Activated CD4-positive, alpha-beta memory T cell treated with anti-CD3 and anti-CD28 coated beads for 36 hours (primary cell): ENCODE data around the gene KANK4. TPM values are rescaled to one million over a fixed set of nuclear protein-coding genes. Genes with fewer than 3 reads are reported as not detected.

ENCODE experiments used
- CTCF ChIA-PET: fragments of 350-600 bp; sonication (Branson Sonifier 250); formaldehyde crosslinking; loops from one replicate; lab custom pipeline; 2021; ENCODE audit warnings: antibody characterized with exemption, inconsistent platforms; lab: Charles Lee
- POLR2A ChIA-PET: fragments of 350-600 bp; sonication (Branson Sonifier 250); formaldehyde crosslinking; loops from one replicate; lab custom pipeline; 2021; ENCODE audit warnings: antibody characterized with exemption; lab: Charles Lee
- DNase-seq: peaks from one replicate; pipeline ENCODE4 v3.0.0-alpha.2; 2020
- H3K27ac Mint-ChIP-seq: one replicate; pipeline ENCODE4 v1.8.0; 2021; ENCODE audit warnings: mixed read lengths
- H3K27me3 Mint-ChIP-seq: one replicate; pipeline ENCODE4 v1.8.0; 2021; ENCODE audit warnings: mixed read lengths
- H3K36me3 Mint-ChIP-seq: one replicate; pipeline ENCODE4 v1.8.0; 2021; ENCODE audit warnings: mixed read lengths
- H3K4me1 Mint-ChIP-seq: one replicate; pipeline ENCODE4 v1.8.0; 2021; ENCODE audit warnings: low read depth, mixed read lengths
- H3K4me3 Mint-ChIP-seq: one replicate; pipeline ENCODE4 v1.8.0; 2021; ENCODE audit warnings: mild to moderate bottlenecking, mixed read lengths
- H3K9me3 Mint-ChIP-seq: one replicate; pipeline ENCODE4 v1.8.0; 2021; ENCODE audit warnings: mixed read lengths
- intact Hi-C: fragments of 100-400 bp; cut with micrococcal nuclease; formaldehyde crosslinking; loops from one replicate; pipeline ENCODE4 v1.15.1; 2023
- total RNA-seq, 2 experiments: library from RNA; stranded (reverse); gene quantifications; one replicate each; pipeline ENCODE4 v1.2.3, GENCODE V29; 2021

KANK4 gene
- total RNA-seq, 2 experiments from 2014 or later: not detected

GRCh38 chr1:62334434-62334985, 15.3 kb upstream of the KANK4 start:
- no peak for DNase-seq
- intact Hi-C loops: no loop called here
- Mint-ChIP-seq H3K4me1 (no peaks in the 10 kb centered on the region), H3K27ac (no peak overlapping the region), H3K36me3 (no peaks in the 10 kb centered on the region), H3K9me3 (no peaks in the 10 kb centered on the region), H3K27me3 (no peaks in the 10 kb centered on the region), H3K4me3 (no peak overlapping the region)
- ChIA-PET CTCF (no interaction called here), POLR2A (no interaction called here)

GRCh38 chr1:62333441-62333840, 14.2 kb upstream of the KANK4 start:
- Mint-ChIP-seq H3K27me3 (no peaks in the 10 kb centered on the region), H3K36me3 (no peaks in the 10 kb centered on the region), H3K27ac (no peak overlapping the region), H3K9me3 (no peaks in the 10 kb centered on the region), H3K4me3 (no peak overlapping the region), H3K4me1 (no peaks in the 10 kb centered on the region)
- no peak for DNase-seq
- ChIA-PET POLR2A (no interaction called here), CTCF (no interaction called here)
- intact Hi-C loops: no loop called here

GRCh38 chr1:62327360-62328055, 8.3 kb upstream of the KANK4 start:
- Mint-ChIP-seq H3K9me3 (no peaks in the 10 kb centered on the region), H3K27me3 (peaks cover 6% of the 10 kb centered on the region), H3K4me3 (no peak overlapping the region), H3K27ac (no peak overlapping the region), H3K36me3 (no peaks in the 10 kb centered on the region), H3K4me1 (no peaks in the 10 kb centered on the region)
- intact Hi-C loops: no loop called here
- DNase-seq: no peak
- CTCF ChIA-PET: no interaction called here
- POLR2A ChIA-PET: no interaction called here

GRCh38 chr1:62325681-62326080, 6.4 kb upstream of the KANK4 start:
- H3K27me3 Mint-ChIP-seq: peaks cover 8% of the 10 kb centered on the region
- intact Hi-C loops: no loop called here
- no peak overlapping the region for H3K4me3 Mint-ChIP-seq
- ChIA-PET CTCF (no interaction called here), POLR2A (no interaction called here)
- H3K36me3 Mint-ChIP-seq: no peaks in the 10 kb centered on the region
- H3K9me3 Mint-ChIP-seq: no peaks in the 10 kb centered on the region
- DNase-seq: no peak
- H3K27ac Mint-ChIP-seq: no peak overlapping the region
- H3K4me1 Mint-ChIP-seq: no peaks in the 10 kb centered on the region

GRCh38 chr1:62325081-62325480, 5.8 kb upstream of the KANK4 start:
- ChIA-PET POLR2A (no interaction called here), CTCF (no interaction called here)
- Mint-ChIP-seq H3K36me3 (no peaks in the 10 kb centered on the region), H3K4me3 (no peak overlapping the region), H3K27ac (no peak overlapping the region), H3K4me1 (no peaks in the 10 kb centered on the region), H3K27me3 (peaks cover 14% of the 10 kb centered on the region), H3K9me3 (no peaks in the 10 kb centered on the region)
- no peak for DNase-seq
- intact Hi-C loops: no loop called here

GRCh38 chr1:62321446-62321845, 2.2 kb upstream of the KANK4 start:
- Mint-ChIP-seq H3K4me1 (no peaks in the 10 kb centered on the region), H3K9me3 (no peaks in the 10 kb centered on the region), H3K4me3 (no peak overlapping the region), H3K27me3 (peaks cover 37% of the 10 kb centered on the region), H3K27ac (no peak overlapping the region), H3K36me3 (no peaks in the 10 kb centered on the region)
- intact Hi-C loops: no loop called here
- DNase-seq: no peak
- CTCF ChIA-PET: no interaction called here
- POLR2A ChIA-PET: no interaction called here

GRCh38 chr1:62318320-62318755, 896 bp downstream of the KANK4 start:
- peaks cover 36% of the 10 kb centered on the region for H3K27me3 Mint-ChIP-seq
- H3K27ac Mint-ChIP-seq: no peak overlapping the region
- DNase-seq: no peak
- no peak overlapping the region for H3K4me3 Mint-ChIP-seq
- ChIA-PET POLR2A (no interaction called here), CTCF (no interaction called here)
- intact Hi-C loops: no loop called here
- H3K4me1 Mint-ChIP-seq: no peaks in the 10 kb centered on the region
- no peaks in the 10 kb centered on the region for H3K36me3 Mint-ChIP-seq
- no peaks in the 10 kb centered on the region for H3K9me3 Mint-ChIP-seq

GRCh38 chr1:62317021-62317768, 2.0 kb downstream of the KANK4 start:
- no peaks in the 10 kb centered on the region for H3K36me3 Mint-ChIP-seq
- ChIA-PET POLR2A (no interaction called here), CTCF (no interaction called here)
- no peak overlapping the region for H3K4me3 Mint-ChIP-seq
- H3K4me1 Mint-ChIP-seq: no peaks in the 10 kb centered on the region
- no peak overlapping the region for H3K27ac Mint-ChIP-seq
- intact Hi-C loops: no loop called here
- peaks cover 36% of the 10 kb centered on the region for H3K27me3 Mint-ChIP-seq
- DNase-seq: no peak
- no peaks in the 10 kb centered on the region for H3K9me3 Mint-ChIP-seq

GRCh38 chr1:62316135-62316534, 3.1 kb downstream of the KANK4 start:
- ChIA-PET CTCF (no interaction called here), POLR2A (no interaction called here)
- Mint-ChIP-seq H3K4me3 (no peak overlapping the region), H3K9me3 (no peaks in the 10 kb centered on the region), H3K27ac (no peak overlapping the region), H3K27me3 (peaks cover 35% of the 10 kb centered on the region), H3K36me3 (no peaks in the 10 kb centered on the region), H3K4me1 (no peaks in the 10 kb centered on the region)
- intact Hi-C loops: no loop called here
- DNase-seq: no peak

- POLR2A ChIA-PET: no interaction called here
- no peak overlapping the region for H3K4me3 Mint-ChIP-seq
- CTCF ChIA-PET: no interaction called here
- H3K36me3 Mint-ChIP-seq: no peaks in the 10 kb centered on the region
- H3K27ac Mint-ChIP-seq: no peak overlapping the region
- intact Hi-C loops: no loop called here
- no peak for DNase-seq
- H3K9me3 Mint-ChIP-seq: no peaks in the 10 kb centered on the region
- no peaks in the 10 kb centered on the region for H3K4me1 Mint-ChIP-seq
- H3K27me3 Mint-ChIP-seq: peaks cover 31% of the 10 kb centered on the region
Observed at GRCh38 chr1:62315387-62315786, 3.8 kb downstream of the KANK4 start.

- Mint-ChIP-seq H3K4me3 (no peak overlapping the region), H3K36me3 (no peaks in the 10 kb centered on the region), H3K27me3 (peaks cover 24% of the 10 kb centered on the region), H3K9me3 (no peaks in the 10 kb centered on the region), H3K4me1 (no peaks in the 10 kb centered on the region), H3K27ac (no peak overlapping the region)
- intact Hi-C loops: no loop called here
- ChIA-PET POLR2A (no interaction called here), CTCF (no interaction called here)
- DNase-seq: no peak
Observed at GRCh38 chr1:62314454-62315350, 4.5 kb downstream of the KANK4 start.

GRCh38 chr1:62312698-62313097, 6.5 kb downstream of the KANK4 start:
- Mint-ChIP-seq H3K9me3 (no peaks in the 10 kb centered on the region), H3K36me3 (no peaks in the 10 kb centered on the region), H3K4me3 (no peak overlapping the region), H3K27ac (no peak overlapping the region), H3K4me1 (no peaks in the 10 kb centered on the region), H3K27me3 (peaks cover 12% of the 10 kb centered on the region)
- no peak for DNase-seq
- POLR2A ChIA-PET: no interaction called here
- CTCF ChIA-PET: no interaction called here
- intact Hi-C loops: no loop called here
